Ascending aorta (tissue), 2 donors: ENCODE results near the gene UXS1. TPM values are rescaled to one million over a fixed set of nuclear protein-coding genes. Genes with fewer than 3 reads are reported as not detected.
"Not testable (repeated sequence)": the region's sequence is repeated elsewhere in the genome, so short reads cannot be mapped to it uniquely, and the experiment has no call there.

Source experiments
- DNase-seq, 2 donors: peaks; one replicate each; pipeline ENCODE4 v3.0.0-alpha.2; 2019; ENCODE audit warnings: low spot score in 2 of 2
- H3K27ac ChIP-seq, 2 donors: fragments of 200-600 bp; sonication (generic); one replicate each; pipeline ENCODE4 v1.5.1; 2016 to 2017; ENCODE audit warnings: mild to moderate bottlenecking in 1 of 2
- H3K27me3 ChIP-seq: fragments of 200-600 bp; sonication (generic); one replicate; pipeline ENCODE4 v1.5.1; 2017
- H3K36me3 ChIP-seq, 2 donors: fragments of 200-600 bp; sonication (generic); one replicate each; pipeline ENCODE4 v1.5.1; 2016
- H3K4me1 ChIP-seq, 2 donors: fragments of 200-600 bp; sonication (generic); one replicate each; pipeline ENCODE4 v1.5.1; 2016 to 2017; ENCODE audit warnings: mild to moderate bottlenecking in 1 of 2
- H3K4me3 ChIP-seq, 2 donors: fragments of 200-600 bp; sonication (generic); one replicate each; pipeline ENCODE4 v1.5.1; 2016 to 2017; ENCODE audit warnings: mild to moderate bottlenecking in 1 of 2
- H3K9me3 ChIP-seq, 2 donors: fragments of 200-600 bp; sonication (generic); one replicate each; pipeline ENCODE4 v1.5.1; 2016
- intact Hi-C: fragments of 100-400 bp; cut with DNase I; formaldehyde crosslinking; loops from one replicate; pipeline ENCODE4 v1.15.1; 2023
- total RNA-seq: library from RNA; depleted of rRNA; stranded (reverse); fragments of >200 nt; gene quantifications from one replicate; pipeline ENCODE4 v1.1.0, GENCODE V29; 2016
- TF ChIP-seq, protein P1 (sequence below), 3 experiments: fragments of 200-600 bp in 2 of 3; fragments of 450-650 bp in 1 of 3; sonication (generic) in 2 of 3; IDR thresholded peaks; one replicate each; pipeline ENCODE4 v1.5.1; 2016 to 2019; ENCODE audit warnings: antibody characterized with exemption in 3 of 3, mild to moderate bottlenecking in 1 of 3, moderate library complexity in 1 of 3

Gene UXS1
- total RNA-seq, 1 donor from 2014 or later, result 146 TPM

DNA sequence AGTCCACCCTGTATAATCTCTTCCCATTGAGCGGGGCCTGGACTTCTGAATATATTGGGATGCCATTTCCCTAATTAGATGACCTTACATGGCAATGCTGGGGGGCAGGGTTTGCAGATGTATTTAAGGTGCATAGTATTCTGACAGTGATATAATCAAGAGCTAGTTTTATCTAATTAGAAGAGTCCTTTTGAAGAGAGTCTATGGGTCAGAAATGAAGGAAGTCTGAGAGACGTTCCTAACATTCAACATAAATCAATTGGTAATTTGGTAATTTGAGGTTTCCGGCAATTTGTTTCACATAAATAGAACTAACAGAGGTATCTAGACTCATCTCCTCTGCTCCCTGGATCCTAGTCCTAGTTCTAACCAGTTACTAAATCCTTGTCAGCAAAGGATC lies 25.7 kb upstream of the UXS1 start:
- intact Hi-C loops, result no loop called here
- Histone ChIP-seq H3K27me3 (no peaks in the 10 kb centered on the region), H3K4me3 (no peak overlapping the region), H3K9me3 (no peaks in the 10 kb centered on the region), H3K4me1 (no peaks in the 10 kb centered on the region), H3K36me3 (no peaks in the 10 kb centered on the region), H3K27ac (no peak overlapping the region)
- TF ChIP-seq, protein P1, sequence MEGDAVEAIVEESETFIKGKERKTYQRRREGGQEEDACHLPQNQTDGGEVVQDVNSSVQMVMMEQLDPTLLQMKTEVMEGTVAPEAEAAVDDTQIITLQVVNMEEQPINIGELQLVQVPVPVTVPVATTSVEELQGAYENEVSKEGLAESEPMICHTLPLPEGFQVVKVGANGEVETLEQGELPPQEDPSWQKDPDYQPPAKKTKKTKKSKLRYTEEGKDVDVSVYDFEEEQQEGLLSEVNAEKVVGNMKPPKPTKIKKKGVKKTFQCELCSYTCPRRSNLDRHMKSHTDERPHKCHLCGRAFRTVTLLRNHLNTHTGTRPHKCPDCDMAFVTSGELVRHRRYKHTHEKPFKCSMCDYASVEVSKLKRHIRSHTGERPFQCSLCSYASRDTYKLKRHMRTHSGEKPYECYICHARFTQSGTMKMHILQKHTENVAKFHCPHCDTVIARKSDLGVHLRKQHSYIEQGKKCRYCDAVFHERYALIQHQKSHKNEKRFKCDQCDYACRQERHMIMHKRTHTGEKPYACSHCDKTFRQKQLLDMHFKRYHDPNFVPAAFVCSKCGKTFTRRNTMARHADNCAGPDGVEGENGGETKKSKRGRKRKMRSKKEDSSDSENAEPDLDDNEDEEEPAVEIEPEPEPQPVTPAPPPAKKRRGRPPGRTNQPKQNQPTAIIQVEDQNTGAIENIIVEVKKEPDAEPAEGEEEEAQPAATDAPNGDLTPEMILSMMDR (IDR thresholded peaks at IDR 0.05), result no peak
- no peak for DNase-seq

DNA sequence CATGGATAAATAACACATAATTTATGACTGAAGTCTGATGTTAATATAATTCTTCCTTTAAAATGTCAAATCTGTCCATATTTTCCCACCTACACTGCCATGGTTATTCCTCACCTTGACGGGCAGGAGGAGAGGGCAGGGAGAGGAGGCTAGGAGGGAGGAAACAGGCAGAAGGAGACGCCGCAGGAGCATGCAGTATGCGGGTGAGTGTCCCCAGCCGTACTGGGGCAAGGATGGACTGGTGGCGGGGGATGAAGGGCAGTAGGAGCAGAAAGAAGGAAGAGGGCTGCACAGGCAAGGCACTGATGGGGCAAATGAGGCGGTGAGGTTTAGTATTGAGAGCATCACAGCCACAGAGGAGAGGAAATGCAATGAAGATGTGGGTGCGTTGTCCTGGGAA lies 25.1 kb upstream of the UXS1 start:
- H3K9me3 ChIP-seq, result not testable (repeated sequence)

GRCh38 chr2:106208874-106209273 lies 14.8 kb upstream of the UXS1 start:
- Histone ChIP-seq H3K27ac (no peak overlapping the region), H3K9me3 (no peaks in the 10 kb centered on the region), H3K4me1 (no peaks in the 10 kb centered on the region), H3K36me3 (no peaks in the 10 kb centered on the region), H3K27me3 (no peaks in the 10 kb centered on the region), H3K4me3 (no peak overlapping the region)
- no peak for DNase-seq
- intact Hi-C loops, result no loop called here
- TF ChIP-seq, protein P1 (IDR thresholded peaks at IDR 0.05), result no peak

More for the DNA sequence above, 25.1 kb upstream of the UXS1 start:
- H3K27ac ChIP-seq, H3K4me3 ChIP-seq, DNase-seq, H3K27me3 ChIP-seq, intact Hi-C loops, H3K36me3 ChIP-seq, H3K4me1 ChIP-seq: not testable (repeated sequence)

DNA sequence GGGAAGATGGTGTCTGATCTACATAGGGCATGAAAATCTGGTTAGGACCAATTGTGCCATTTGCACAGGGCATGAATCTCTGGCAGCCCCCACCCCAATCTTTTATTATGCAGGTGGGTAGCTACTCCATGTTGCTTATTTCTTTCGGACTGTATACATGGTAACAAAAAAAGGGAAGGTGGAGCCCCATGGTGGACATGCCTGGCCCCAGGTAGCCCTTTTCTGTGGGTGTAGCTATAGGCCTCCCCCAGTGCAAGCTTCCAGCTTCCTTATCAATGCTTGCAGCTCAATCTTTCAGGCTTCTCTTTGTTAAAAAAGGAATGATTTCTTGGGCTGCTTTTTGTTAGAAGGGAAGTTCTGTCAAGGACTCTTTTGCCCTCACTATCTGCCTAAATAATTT lies 14.3 kb upstream of the UXS1 start:
- Histone ChIP-seq H3K27me3 (no peaks in the 10 kb centered on the region), H3K4me3 (no peak overlapping the region), H3K4me1 (no peaks in the 10 kb centered on the region), H3K36me3 (no peaks in the 10 kb centered on the region), H3K27ac (no peak overlapping the region), H3K9me3 (no peaks in the 10 kb centered on the region)
- intact Hi-C loops, result no loop called here
- TF ChIP-seq, protein P1 (IDR thresholded peaks at IDR 0.05), result no peak
- DNase-seq, result no peak

- H3K4me3 ChIP-seq, result no peak overlapping the region
- no peaks in the 10 kb centered on the region for H3K27me3 ChIP-seq
- no peaks in the 10 kb centered on the region for H3K36me3 ChIP-seq
- DNase-seq, result no peak
- H3K9me3 ChIP-seq, result no peaks in the 10 kb centered on the region
- H3K4me1 ChIP-seq, result no peaks in the 10 kb centered on the region
- TF ChIP-seq, protein P1 (IDR thresholded peaks at IDR 0.05), result no peak
- intact Hi-C loops, result no loop called here
- no peak overlapping the region for H3K27ac ChIP-seq
Measured at GRCh38 chr2:106207246-106207645, 13.1 kb upstream of the UXS1 start.

DNA sequence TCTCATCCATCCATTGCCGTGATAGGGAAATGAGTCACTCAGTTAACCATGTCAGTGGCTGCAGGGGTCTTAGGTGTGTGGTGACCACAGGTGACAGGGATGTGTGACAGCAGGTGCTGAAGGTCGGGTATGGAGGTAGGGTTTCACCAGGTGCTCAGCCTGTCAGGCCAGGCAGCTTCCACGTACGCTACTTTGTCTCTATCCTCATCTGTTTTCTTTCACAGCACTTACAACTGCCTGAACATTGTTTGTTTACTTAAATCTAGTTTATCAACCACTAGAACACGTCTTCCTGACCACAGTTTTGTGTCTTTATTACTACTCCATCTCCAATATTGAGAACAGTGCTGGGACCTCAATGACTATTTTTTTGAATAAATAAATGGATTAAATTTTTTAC lies 11.4 kb upstream of the UXS1 start:
- intact Hi-C loops, result no loop called here
- Histone ChIP-seq H3K4me1 (no peaks in the 10 kb centered on the region), H3K9me3 (no peaks in the 10 kb centered on the region), H3K27me3 (no peaks in the 10 kb centered on the region), H3K36me3 (no peaks in the 10 kb centered on the region), H3K27ac (no peak overlapping the region), H3K4me3 (no peak overlapping the region)
- TF ChIP-seq, protein P1 (IDR thresholded peaks at IDR 0.05), result no peak
- DNase-seq, result no peak

DNA sequence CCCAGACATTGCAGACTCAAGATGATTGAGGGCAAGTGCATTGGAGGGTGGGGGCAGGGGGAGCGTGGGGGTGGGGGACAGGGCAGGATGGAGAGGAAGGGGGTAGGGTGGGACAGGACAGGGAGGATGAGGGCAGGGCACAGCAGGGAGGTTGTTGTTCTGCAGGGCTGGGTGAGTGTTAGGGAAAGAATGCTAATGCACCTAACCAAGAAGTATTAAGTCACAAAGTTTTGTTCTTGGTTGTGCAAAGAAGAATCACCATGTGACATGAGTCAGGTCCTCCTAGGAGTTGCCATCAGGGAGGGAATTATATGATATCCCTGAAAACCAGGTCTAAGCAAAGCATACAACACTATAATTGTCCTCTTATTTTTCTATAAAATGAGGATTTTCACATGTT lies 10.4 kb upstream of the UXS1 start:
- H3K27me3 ChIP-seq, H3K4me3 ChIP-seq, H3K4me1 ChIP-seq, H3K36me3 ChIP-seq, DNase-seq, H3K27ac ChIP-seq, H3K9me3 ChIP-seq, intact Hi-C loops: not testable (repeated sequence)
